Measurements from ENCODE around the gene ATG14. TPM values are rescaled to one million over a fixed set of nuclear protein-coding genes. Genes with fewer than 3 reads are reported as not detected.

ATG14 gene
- total RNA-seq, 1 experiment from 2014 or later = 4.1 TPM

- DNase-seq (ENCODE audit: low read depth) = no peak
Measured at GRCh38 chr14:55316564-55316963, 95.1 kb downstream of the ATG14 start.

Other genes with a start within 250 kb of the ATG14 start
- 109 and 144 TPM in 2 replicates for gene DLGAP5, start 220.2 kb downstream of the ATG14 start, total RNA-seq (2014; rRNA removed; shearing (Covaris generic))
- gene FBXO34, start 140.4 kb downstream of the ATG14 start, total RNA-seq (2014; rRNA removed; shearing (Covaris generic)) = 13.4 and 18.3 TPM in 2 replicates
- gene TBPL2, start 28.8 kb upstream of the ATG14 start, total RNA-seq (2014; rRNA removed; shearing (Covaris generic)) = not detected in 2 replicates
- 100 and 129 TPM in 2 replicates for gene KTN1, start 168.4 kb upstream of the ATG14 start, total RNA-seq (2014; rRNA removed; shearing (Covaris generic))